ENCODE data around the gene MUC4. TPM values are rescaled to one million over a fixed set of nuclear protein-coding genes. Genes with fewer than 3 reads are reported as not detected.
"Not testable (repeated sequence)": the region's sequence is repeated elsewhere in the genome, so short reads cannot be mapped to it uniquely, and the experiment has no call there.

Gene MUC4
- total and polyA plus RNA-seq, 2 experiments from 2014 or later, result 1.3 TPM

DNA sequence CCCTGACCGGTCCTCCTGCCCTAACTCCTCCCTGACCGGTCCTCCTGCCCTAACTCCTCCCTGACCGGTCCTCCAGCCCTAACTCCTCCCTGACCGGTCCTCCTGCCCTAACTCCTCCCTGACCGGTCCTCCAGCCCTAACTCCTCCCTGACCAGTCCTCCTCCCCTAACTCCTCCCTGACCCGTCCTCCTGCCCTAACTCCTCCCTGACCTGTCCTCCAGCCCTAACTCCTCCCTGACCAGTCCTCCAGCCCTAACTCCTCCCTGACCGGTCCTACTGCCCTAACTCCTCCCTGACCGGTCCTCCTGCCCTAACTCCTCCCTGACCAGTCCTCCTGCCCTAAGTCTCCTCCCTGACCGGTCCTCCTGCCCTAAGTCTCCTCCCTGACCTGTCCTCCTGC lies 98.6 kb downstream of the MUC4 start:
- ATAC-seq; H3K4me2 ChIP-seq; DNase-seq (ENCODE audit: low spot score); H2AFZ ChIP-seq; H3K36me3 ChIP-seq (ENCODE audit: insufficient read depth); H3K79me2 ChIP-seq (replicated peaks; ENCODE audit: insufficient read depth); H3K27me3 Mint-ChIP-seq (ENCODE audit: insufficient read depth, low read depth, poor library complexity); H3K27ac ChIP-seq (ENCODE audit: low read depth); H3K9me2 ChIP-seq (ENCODE audit: insufficient read depth); H3K4me3 Mint-ChIP-seq; H3K4me1 ChIP-seq (ENCODE audit: insufficient read depth); H3F3A ChIP-seq (replicated peaks; ENCODE audit: low read depth); H4K20me1 ChIP-seq (replicated peaks; ENCODE audit: insufficient read depth); H3K27ac Mint-ChIP-seq; H3K4me3 ChIP-seq; H3K9me3 Mint-ChIP-seq; H3K27me3 ChIP-seq (ENCODE audit: insufficient read depth); H3K36me3 Mint-ChIP-seq (ENCODE audit: low read depth): not testable (repeated sequence)
- peaks cover 10% of the 10 kb centered on the region for H3K4me1 Mint-ChIP-seq

DNA sequence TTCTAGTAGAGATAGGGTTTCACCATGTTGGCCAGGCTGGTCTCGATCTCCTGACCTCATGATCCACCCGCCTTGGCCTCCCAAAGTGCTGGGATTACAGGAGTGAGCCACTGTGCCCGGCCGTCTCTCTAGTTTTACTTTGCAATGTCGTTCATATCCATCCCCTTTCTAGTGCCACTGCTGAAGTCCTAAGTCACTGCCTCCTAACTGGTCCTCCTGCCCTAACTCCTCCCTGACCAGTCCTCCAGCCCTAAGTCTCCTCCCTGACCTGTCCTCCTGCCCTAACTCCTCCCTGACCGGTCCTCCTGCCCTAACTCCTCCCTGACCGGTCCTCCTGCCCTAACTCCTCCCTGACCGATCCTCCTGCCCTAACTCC lies 99.2 kb downstream of the MUC4 start:
- ATAC-seq; H3K27me3 ChIP-seq (ENCODE audit: insufficient read depth); H3K27ac ChIP-seq (ENCODE audit: low read depth); H3K9me2 ChIP-seq (ENCODE audit: insufficient read depth); H3K4me1 Mint-ChIP-seq; H3K4me3 Mint-ChIP-seq; H3K79me2 ChIP-seq (replicated peaks; ENCODE audit: insufficient read depth); DNase-seq (ENCODE audit: low spot score); H3K9me3 Mint-ChIP-seq; H2AFZ ChIP-seq; H3K27me3 Mint-ChIP-seq (ENCODE audit: insufficient read depth, low read depth, poor library complexity); H3K4me2 ChIP-seq; H3K4me1 ChIP-seq (ENCODE audit: insufficient read depth); H3F3A ChIP-seq (replicated peaks; ENCODE audit: low read depth); H4K20me1 ChIP-seq (replicated peaks; ENCODE audit: insufficient read depth); H3K36me3 Mint-ChIP-seq (ENCODE audit: low read depth); H3K4me3 ChIP-seq; H3K36me3 ChIP-seq (ENCODE audit: insufficient read depth); H3K27ac Mint-ChIP-seq: not testable (repeated sequence)

DNA sequence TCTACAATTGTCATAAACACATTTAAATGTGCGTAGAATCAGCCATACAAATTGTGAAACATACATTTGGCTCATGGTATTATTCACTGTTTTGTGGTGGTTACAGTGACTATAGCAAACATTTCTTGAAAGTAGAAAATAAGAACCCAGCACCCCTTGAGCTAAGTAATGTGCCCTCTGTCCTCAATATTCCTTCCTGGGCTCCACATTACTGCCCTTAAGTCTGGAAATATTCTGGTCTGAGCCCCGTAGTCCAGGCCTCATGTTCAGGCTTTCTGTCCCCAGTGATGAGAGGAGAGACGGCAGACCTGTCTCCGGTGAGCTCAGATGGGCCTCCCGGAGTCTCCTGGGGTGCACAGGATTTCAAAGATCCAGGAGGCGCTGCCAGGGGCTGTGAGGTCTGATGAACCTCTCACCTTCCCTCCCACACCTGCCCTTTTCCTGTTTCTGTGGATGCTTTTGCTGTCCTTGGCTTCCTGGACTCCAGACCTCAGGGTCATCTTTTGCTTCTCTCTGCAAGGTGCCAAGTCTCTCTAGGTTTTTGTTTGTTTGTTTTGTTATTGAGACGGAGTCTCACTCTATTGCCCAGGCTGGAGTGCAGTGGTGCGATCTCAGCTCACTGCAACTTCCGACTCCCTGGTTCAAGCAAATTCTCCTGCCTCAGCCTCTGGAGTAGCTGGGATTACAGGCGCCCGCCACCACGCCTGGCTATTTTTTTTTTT lies 99.8 kb downstream of the MUC4 start:
- Histone ChIP-seq H3K79me2 (replicated peaks; ENCODE audit: insufficient read depth) (no peaks in the 10 kb centered on the region), H3K4me3 (no peak overlapping the region), H3K36me3 (ENCODE audit: insufficient read depth) (no peaks in the 10 kb centered on the region), H2AFZ (no peak overlapping the region), H4K20me1 (replicated peaks; ENCODE audit: insufficient read depth) (no peaks in the 10 kb centered on the region), H3K9me2 (ENCODE audit: insufficient read depth) (0 out of 2 replicates have a peak, but pooled peaks cover 4% of the 10 kb centered on the region), H3K27ac (ENCODE audit: low read depth) (no peak overlapping the region), H3F3A (replicated peaks; ENCODE audit: low read depth) (no peaks in the 10 kb centered on the region), H3K4me1 (ENCODE audit: insufficient read depth) (no peaks in the 10 kb centered on the region), H3K4me2 (no peak overlapping the region), H3K27me3 (ENCODE audit: insufficient read depth) (no peaks in the 10 kb centered on the region)
- Mint-ChIP-seq H3K36me3 (ENCODE audit: low read depth) (peaks cover 6% of the 10 kb centered on the region; the same call in 1 of the 3 replicates), H3K27me3 (ENCODE audit: insufficient read depth, low read depth, poor library complexity) (peaks cover 3% of the 10 kb centered on the region), H3K4me3 (no peak overlapping the region), H3K27ac (no peak overlapping the region), H3K9me3 (peaks cover 9% of the 10 kb centered on the region), H3K4me1 (no peaks in the 10 kb centered on the region; the same call in 2 of the 3 replicates)
- ATAC-seq (no peak), DNase-seq (ENCODE audit: low spot score) (no peak)
- TF ChIP-seq CREB1 (CRISPR knock-in tag; IDR thresholded peaks at IDR 0.05; ENCODE audit: low read depth), result no peak
- no peak for TF ChIP-seq ZNF331 (CRISPR knock-in tag; IDR thresholded peaks at IDR 0.05; ENCODE audit: low read depth)
- TF ChIP-seq ZNF114 (CRISPR knock-in tag; IDR thresholded peaks at IDR 0.05), result no peak
- no peak for TF ChIP-seq NANOG (IDR thresholded peaks at IDR 0.05; ENCODE audit: borderline replicate concordance)
- no peak for TF ChIP-seq ETS1 (IDR thresholded peaks at IDR 0.05)
- no peak for TF ChIP-seq POLR2AphosphoS5 (IDR thresholded peaks at IDR 0.05; ENCODE audit: low read depth)
- TF ChIP-seq EZH2 (IDR thresholded peaks at IDR 0.05; ENCODE audit: low read depth, unreplicated experiment), result no peak

GRCh38 chr3:195711091-195711812 lies 100.5 kb downstream of the MUC4 start:
- not testable (repeated sequence) for H3K27ac ChIP-seq (ENCODE audit: low read depth); H4K20me1 ChIP-seq (replicated peaks; ENCODE audit: insufficient read depth); H3K36me3 Mint-ChIP-seq (ENCODE audit: low read depth); H3K27me3 Mint-ChIP-seq (ENCODE audit: insufficient read depth, low read depth, poor library complexity); DNase-seq (ENCODE audit: low spot score); H3K9me3 Mint-ChIP-seq; H3K27ac Mint-ChIP-seq; H3K27me3 ChIP-seq (ENCODE audit: insufficient read depth); H3K4me3 ChIP-seq; H3K79me2 ChIP-seq (replicated peaks; ENCODE audit: insufficient read depth); H3K36me3 ChIP-seq (ENCODE audit: insufficient read depth); H3K4me1 ChIP-seq (ENCODE audit: insufficient read depth); H3K9me2 ChIP-seq (ENCODE audit: insufficient read depth); ATAC-seq; H3K4me1 Mint-ChIP-seq; H3F3A ChIP-seq (replicated peaks; ENCODE audit: low read depth); H3K4me3 Mint-ChIP-seq; H3K4me2 ChIP-seq; H2AFZ ChIP-seq

GRCh38 chr3:195710126-195710905 lies 101.4 kb downstream of the MUC4 start:
- not testable (repeated sequence) for H3K36me3 ChIP-seq (ENCODE audit: insufficient read depth); H2AFZ ChIP-seq

More at GRCh38 chr3:195710126-195710905, 101.4 kb downstream of the MUC4 start:
- H3K79me2 ChIP-seq (replicated peaks; ENCODE audit: insufficient read depth); H3K4me1 ChIP-seq (ENCODE audit: insufficient read depth); H3K27me3 ChIP-seq (ENCODE audit: insufficient read depth); H3K9me3 Mint-ChIP-seq; H3K4me3 ChIP-seq; H3K27ac Mint-ChIP-seq; H3K27ac ChIP-seq (ENCODE audit: low read depth); ATAC-seq; DNase-seq (ENCODE audit: low spot score); H3K9me2 ChIP-seq (ENCODE audit: insufficient read depth); H3F3A ChIP-seq (replicated peaks; ENCODE audit: low read depth); H4K20me1 ChIP-seq (replicated peaks; ENCODE audit: insufficient read depth); H3K4me3 Mint-ChIP-seq; H3K27me3 Mint-ChIP-seq (ENCODE audit: insufficient read depth, low read depth, poor library complexity); H3K4me2 ChIP-seq; H3K36me3 Mint-ChIP-seq (ENCODE audit: low read depth): not testable (repeated sequence)
- H3K4me1 Mint-ChIP-seq, result peaks cover 10% of the 10 kb centered on the region
